ENCODE results near the gene LUZP2.
"Not testable (repeated sequence)": the region's sequence is repeated elsewhere in the genome, so short reads cannot be mapped to it uniquely, and the experiment has no call there.

LUZP2 gene

DNA sequence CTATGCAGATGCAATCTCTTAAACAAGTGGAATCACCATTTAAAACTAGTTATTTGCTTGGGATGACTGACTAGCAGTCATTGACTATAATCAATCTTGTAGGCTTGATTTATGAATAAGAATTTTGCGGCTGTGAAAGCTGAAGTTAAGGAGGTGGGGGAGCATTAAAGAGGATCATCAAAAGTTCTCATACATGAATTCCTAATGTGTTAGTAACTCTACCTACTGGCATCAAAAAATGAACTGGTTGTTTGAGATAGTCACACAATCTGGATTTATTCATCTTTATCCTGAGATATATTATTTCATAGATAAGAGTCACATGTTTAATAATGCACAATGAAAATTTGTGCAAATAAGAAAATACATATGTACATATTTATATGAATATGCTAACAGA lies 393.6 kb downstream of the LUZP2 start:
- DNase-seq (ENCODE audit: extremely low read depth in 1 of 2, low read depth in 1 of 2), result no peak

DNA sequence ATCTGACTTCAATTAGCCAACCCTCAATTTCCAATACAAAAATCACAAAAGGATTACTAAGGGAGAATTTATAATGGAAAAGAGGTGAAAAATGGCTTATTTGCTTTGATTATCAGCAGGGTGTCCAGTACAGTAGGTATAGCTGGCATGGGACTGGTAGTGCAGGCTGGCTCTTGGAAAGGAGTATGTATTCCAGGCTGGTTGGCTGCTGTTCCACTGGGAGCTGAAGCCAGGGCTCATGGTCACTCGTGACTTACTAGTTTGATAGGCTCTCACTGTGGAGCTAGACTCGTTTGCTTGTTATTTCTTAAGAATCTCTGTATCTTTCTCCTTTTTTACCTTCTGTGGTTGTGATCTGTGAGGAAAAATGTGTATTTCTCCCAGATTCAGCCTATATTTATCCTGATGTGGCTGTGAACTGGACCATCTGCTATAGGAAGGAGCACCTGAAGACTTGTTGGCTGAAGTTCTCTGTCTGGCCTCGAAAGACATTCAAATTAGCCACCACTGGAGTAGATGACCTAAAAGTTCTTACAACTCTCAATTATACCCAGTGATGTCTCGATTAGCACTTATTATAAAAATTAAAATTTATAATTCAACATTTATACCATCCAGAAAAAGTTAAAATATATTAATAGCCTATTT lies 395.1 kb downstream of the LUZP2 start:
- DNase-seq (ENCODE audit: extremely low read depth in 1 of 2, low read depth in 1 of 2), result not testable (repeated sequence)

DNA sequence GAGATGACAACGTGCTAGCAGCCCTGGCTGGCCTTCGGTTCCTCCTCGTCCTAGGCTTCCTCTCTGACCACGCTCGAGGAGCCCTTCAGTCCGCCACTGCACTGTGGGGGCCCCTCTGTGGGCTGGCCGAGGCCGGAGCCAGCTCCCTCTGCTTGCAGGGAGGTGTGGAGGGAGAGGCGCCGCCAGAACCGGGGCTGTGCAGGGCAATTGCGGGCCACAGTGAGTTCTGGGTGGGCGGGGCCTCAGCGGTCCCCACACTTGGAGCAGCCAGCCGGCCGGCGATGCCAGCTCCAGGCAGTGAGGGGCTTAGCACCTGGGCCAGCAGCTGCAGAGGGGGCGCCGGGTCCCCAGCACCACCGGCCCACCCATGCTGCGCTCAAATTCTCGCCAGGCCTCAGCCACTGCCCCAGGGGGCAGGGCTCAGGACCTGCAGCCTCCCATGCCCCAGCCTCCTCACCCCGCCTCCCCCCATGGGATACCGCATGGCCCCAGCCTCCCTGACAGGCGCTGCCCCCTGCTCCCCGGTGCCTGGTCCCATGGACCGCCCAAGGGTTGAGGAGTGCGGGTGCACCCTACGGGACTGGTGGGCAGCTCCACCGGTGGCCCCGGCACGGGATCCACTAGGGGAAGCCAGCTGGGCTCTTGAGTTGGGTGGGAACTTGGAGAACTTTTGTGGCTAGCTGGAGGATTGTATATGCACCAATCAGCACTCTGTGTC lies 399.4 kb downstream of the LUZP2 start:
- no peak for DNase-seq (ENCODE audit: extremely low read depth in 1 of 2, low read depth in 1 of 2)

DNA sequence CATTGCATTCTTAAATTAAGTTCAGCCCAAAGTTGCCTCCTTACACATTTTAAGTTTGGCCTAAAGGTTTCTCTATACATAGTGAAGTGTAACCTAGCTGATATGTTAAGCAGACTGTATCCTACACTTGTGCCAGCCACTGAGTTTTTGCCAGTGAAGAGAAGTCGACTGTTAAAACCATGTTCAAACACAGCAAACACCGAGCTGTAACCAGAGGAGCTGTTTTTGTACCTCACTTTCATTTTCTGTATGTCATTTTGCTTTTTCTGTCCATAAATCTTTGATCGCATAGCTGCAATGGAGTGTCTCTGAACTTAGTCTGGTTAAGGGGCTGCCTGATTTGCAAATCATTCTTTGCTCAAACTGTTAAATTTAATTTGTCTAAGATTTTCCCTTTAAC lies 403.7 kb downstream of the LUZP2 start:
- no peak for DNase-seq (ENCODE audit: extremely low read depth in 1 of 2, low read depth in 1 of 2)

DNA sequence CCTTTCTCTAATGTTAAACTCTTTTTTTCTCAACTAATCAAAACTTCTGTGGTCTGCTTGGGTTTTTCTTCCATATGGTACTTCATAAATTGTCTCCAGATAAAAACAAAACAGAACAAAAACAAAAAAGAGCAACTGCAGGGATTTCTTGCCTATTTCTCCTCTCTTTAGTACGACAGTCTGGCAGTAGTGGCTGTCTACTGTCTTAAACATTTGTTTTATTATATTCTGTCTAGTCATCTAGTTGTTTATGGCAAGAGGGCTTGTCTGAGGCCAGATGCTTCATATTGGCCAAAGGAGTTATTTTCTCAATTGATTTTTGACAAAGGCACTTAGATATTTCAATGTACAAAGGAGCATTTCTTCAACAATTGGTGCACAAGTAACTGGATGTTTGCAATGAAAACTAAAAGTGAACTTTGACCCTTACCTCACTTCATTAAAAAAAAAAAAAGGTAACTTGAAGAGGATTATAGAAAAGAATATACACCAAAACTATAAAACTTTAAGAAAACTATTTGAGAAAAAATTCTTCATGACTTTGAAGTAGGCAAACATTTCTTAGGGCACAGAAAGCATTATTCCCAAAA lies 404.2 kb downstream of the LUZP2 start:
- DNase-seq (ENCODE audit: extremely low read depth in 1 of 2, low read depth in 1 of 2), result no peak

DNA sequence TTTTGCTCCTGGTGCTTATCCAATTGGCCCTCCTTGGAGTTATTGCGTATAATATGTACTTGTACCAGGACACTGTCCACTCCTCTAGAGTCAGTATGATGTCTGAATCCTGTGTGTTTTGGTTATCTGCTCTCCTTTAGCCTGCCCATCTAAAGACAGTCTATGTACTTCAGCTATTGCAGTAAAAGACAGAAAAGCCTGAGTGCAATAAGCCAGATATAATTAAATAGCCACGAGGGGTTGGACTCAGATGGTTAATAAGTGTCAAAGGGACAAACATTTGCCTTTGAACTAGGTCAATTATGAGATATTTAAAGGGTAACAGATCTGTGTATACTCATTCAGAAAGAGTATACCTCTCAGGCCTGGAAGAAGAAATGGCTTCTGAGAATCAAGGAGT lies 406.7 kb downstream of the LUZP2 start:
- no peak for DNase-seq (ENCODE audit: extremely low read depth in 1 of 2, low read depth in 1 of 2)

DNA sequence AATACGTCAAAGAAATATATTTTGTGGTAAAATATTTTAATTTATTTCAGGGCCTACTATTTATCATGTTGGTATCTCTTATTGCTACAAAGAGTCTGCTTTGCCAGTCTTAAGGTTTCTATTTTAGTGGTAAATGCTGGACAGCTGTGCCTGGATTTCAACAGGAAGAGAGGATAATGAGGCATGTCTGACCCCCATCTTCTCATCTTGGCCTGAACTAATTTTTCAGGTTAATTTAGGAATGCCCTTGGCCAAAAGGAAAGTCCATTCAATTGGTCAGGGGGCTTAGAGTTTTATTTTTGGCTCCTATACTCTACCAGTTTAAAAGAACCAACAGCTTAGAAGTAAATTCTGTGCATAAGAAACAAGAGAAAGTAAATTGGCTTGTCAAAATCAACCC lies 428.2 kb downstream of the LUZP2 start:
- DNase-seq (ENCODE audit: extremely low read depth in 1 of 2, low read depth in 1 of 2), result no peak

DNA sequence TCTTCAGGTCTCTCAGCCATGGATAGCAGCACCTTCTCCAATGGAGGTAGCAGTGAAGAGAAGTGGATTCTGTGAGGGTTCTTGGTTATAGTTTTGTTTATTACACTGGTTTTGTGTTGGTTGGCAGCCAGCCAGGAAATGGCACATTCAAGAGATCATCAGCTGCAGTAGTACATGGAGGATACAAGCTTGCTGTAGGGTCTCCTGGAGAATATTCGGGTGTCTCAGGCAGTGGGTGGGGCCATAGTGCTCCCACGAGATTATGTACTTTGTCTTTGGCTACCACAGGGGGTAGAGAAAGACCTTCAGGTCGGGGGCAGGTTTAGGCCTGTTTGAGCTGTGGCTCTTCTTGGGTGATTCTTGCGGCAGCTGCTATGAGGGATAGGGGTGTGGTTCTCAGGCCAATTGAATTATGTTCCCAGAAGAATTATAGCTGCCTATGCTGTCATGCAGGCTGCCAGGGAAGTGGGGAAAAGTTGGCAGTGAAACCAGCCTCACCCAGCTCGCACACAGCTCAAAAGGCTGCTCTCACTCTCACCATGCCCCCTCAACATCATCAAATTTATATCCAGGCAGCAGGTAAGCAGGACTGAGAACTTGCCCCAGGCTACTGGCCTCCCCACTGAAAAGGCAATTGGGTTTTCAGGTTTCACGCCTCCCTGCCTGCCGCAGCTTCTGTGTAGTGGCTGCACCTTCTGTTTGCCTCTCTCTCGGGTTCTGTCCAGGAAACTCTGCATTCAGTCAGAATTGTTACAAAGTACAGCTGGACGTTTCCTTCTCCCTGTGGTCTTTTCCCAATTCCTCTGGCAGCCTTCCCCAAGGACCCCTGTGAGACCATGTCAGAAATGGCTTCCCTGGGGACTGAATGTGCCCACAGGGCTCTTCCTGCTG lies 435.5 kb downstream of the LUZP2 start:
- DNase-seq (ENCODE audit: extremely low read depth in 1 of 2, low read depth in 1 of 2), result no peak

DNA sequence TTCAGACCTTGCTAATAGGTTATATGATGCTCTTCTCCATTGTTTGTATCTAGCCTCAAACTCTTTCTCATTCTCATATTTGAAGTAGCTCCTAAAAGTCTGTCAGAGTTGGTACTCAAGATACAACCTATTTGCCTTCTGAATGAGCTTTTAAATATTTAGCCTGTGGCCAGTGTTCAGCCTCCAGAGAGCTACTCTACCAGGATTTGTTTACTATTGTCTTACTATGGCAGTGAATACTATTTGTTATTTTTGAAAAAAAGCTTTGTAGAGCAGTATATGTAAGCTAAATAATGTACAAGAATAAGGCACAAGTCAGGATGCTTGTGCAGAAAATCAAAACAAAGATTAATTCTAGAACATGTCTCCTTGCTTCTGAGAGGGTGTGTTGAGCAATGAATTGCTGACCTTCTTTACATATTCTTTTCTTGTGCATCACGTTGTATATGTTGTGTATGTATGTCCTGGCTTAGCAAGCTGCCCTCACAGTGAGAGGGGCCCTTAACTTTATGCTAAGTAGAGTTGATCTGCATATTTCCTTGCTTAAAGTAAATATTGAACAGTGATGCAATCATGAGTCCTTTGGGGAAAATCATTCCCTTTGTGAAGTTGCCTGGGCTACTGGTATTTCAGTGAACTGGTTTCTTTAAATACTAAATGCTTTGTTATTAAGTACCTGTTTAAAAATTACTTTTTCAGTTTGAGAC lies 438.0 kb downstream of the LUZP2 start:
- DNase-seq (ENCODE audit: extremely low read depth in 1 of 2, low read depth in 1 of 2), result no peak

DNA sequence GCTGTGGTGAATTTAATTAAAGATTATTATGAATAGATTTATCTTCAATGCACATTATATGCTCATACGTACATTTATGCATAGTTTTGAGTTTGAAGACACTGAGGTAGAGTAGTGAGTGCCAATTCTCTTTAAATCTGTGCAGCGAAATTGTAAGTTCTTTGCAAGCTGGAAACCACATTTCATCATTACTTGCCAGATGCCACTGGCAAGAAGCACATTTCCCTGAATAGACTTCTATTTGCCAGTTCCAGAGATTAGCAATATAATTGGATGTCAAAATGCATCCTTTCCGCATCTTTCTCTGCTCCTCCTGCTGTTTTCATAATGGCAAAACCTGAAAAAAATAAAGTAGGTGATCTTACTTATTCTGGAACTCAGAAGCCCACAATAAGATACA lies 448.0 kb downstream of the LUZP2 start:
- no peak for DNase-seq (ENCODE audit: extremely low read depth in 1 of 2, low read depth in 1 of 2)

DNA sequence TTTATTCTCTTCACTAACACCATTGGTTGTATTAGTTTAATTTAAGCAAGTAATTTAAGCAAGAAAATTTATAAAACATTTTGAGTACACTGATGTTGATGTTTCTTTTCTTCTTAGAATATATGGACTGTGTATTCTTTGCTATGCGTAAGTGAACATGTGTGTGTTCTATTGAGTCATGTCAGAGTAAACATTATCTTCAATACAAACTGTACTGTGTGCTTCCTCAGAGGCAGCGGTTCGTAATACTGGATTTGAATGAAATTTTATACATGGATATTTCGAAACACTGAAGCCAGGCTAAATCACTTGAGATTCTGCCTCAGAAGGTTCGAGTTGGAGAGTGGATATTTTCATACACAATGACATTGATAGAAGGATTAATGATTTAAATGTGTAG lies 452.6 kb downstream of the LUZP2 start:
- DNase-seq (ENCODE audit: extremely low read depth in 1 of 2, low read depth in 1 of 2), result no peak

DNA sequence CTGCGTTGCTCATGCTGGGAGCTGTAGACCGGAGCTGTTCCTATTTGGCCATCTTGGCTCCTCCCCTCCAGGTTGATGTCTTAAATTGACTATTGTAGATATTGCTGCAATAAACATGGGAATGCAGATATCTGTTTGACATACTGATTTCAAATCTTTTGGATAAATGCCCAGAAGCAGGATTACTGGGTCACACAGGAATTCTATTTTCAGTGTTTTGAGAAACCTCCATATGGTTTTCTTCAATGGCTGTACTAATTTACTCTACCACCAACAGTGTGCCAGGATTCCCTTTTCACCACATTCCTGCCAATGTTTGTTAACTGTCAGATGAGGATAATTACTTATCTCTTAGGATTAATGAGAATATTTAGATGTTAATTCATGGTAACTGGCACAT lies 467.0 kb downstream of the LUZP2 start:
- no peak for DNase-seq (ENCODE audit: extremely low read depth in 1 of 2, low read depth in 1 of 2)

DNA sequence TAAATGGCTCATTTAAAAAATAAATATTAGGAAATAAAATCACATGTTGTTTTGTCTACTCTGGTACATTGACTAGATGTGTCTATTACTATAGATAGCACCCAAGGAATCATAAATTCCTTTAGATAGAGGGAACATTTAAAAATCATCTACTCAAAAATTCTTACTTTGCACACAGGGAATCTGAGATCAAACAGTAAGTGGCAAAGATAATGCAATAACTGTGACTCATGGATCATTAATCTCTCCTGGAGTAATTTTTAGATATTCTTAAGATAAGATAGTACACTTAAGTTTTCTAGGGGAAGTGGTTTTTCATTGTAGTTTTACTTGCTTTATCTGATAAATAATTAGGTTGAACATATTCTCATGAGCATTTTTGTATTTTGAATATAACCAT lies 468.9 kb downstream of the LUZP2 start:
- no peak for DNase-seq (ENCODE audit: extremely low read depth in 1 of 2, low read depth in 1 of 2)

DNA sequence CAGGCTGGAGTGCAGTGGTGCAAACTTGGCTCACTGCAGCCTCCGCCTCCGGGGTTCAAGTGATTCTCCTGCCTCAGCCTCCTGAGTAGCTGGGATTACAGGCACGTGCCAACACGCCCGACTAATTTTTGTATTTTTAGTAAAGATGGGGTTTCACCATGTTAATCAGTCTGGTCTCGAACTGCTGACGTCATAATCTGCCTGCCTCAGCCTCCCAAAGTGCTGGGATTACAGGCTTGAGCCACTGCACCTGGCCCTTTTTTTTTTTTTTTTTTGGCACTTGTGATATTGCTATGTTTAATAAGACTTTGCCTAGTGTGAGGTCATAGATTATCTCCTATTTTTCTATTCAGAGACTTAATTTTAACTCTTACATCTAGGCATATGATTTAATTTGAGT lies 497.1 kb downstream of the LUZP2 start:
- DNase-seq (ENCODE audit: extremely low read depth in 1 of 2, low read depth in 1 of 2), result not testable (repeated sequence)

DNA sequence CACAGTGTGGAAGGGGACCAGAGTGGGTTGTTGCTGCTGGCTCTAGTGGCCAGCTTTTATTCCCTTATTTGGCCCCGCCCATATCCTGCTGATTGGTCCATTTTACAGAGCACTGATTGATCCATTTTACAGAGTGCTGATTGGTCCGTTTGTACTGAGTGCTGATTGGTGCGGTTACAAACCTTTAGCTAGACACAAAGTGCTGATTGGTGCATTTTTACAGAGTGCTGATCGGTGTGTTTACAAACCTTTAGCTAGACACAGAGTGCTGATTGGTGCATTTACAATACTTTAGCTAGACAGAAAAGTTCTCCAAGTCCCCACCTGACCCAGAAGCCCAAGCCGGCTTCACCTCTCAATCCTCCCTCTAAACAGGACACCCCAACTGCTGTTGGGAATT lies 503.1 kb downstream of the LUZP2 start:
- not testable (repeated sequence) for DNase-seq (ENCODE audit: extremely low read depth in 1 of 2, low read depth in 1 of 2)

DNA sequence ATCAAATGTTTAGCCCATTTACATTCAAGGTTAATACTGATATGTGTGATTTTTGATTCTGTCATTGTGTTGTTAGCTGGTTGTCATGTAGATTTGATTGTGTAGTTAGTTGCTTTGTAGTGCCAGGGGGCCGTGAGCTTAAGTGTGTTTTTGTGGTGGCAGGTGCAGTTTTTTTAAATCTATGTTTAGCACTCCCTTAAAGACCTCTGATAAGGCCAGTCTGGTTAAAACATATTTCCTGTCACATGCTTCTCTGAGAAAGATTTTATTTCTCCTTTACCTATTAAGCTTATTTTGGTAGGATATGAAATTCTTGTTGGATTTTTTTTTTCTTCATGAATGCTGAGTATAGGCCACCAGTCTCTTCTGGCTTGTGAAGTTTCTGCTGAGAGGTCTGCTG lies 540.6 kb downstream of the LUZP2 start:
- no peak for DNase-seq (ENCODE audit: extremely low read depth in 1 of 2, low read depth in 1 of 2)

DNA sequence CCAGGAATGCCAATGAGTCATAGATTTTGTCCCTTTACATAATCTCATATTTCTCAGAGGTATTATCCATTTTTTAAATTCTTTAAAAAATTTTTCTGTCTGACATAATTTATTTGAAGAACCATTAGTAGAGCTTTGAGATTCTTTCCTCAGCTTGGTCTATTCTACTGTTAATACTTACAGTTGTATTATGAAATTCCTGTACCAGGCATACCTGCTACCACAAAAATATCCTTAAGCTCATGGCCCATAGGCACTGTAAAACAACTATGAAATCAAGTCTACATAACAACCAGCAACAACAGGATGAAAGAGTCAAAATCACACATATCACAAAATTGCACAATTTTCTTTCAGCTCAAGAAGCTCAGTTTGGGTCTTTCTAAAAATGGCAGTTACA lies 541.3 kb downstream of the LUZP2 start:
- DNase-seq (ENCODE audit: extremely low read depth in 1 of 2, low read depth in 1 of 2), result no peak

DNA sequence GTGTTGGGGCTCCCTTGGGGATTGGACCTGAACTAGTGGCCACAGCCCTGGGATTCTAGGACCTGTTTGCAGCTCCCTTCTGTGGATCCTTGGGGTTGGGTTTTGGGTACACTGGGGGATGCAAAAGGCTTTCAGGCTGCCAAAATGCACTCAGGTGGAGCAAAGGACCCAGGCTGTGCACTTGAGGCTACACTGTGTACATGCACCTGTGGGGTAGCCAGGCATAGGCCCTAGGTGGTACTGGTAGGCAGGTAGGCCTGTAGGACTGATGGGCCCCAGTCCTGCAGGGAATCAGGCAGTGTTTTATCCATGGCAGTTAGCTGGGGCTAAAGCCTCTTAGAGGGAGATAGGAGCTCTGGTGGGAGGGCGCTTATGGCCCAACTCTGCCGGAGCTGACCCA lies 542.3 kb downstream of the LUZP2 start:
- DNase-seq (ENCODE audit: extremely low read depth in 1 of 2, low read depth in 1 of 2), result no peak

DNA sequence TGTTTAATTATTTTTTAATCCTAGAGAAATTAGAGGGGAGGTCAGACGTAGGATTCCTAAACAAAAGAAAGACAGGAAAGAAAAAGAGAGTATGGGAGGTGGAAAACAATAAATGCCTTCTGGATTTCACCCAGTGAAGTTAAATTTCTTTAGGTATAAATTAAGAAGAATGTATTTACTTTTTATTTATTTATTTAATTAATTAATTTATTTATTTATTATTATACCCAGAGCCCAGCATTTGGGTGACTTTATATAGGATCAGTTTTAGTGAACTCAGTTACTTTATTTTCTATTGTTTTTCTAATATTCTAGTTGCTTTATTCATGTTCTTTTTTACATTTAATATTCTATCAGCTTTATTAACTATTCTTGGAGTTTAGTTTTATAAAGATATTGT lies 551.8 kb downstream of the LUZP2 start:
- no peak for DNase-seq (ENCODE audit: extremely low read depth in 1 of 2, low read depth in 1 of 2)

DNA sequence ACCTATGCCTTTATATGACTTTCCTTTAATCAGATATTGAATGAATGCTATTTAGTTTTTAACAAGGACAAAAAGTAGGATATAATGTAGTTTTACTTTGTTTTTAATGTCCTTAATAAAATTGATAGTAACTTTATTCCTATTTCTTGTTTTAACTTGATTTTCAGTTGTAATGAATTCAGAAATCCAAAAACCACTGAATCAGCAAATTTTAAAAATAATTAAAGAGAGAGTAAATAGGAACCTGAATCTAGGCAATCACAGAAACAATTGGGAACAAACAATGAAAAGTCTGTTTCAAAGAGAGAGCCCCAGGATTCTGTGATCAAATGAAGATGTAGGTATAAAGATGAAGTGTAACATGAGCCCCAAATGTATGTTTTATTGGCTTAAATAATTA lies 556.0 kb downstream of the LUZP2 start:
- no peak for DNase-seq (ENCODE audit: extremely low read depth in 1 of 2, low read depth in 1 of 2)

DNA sequence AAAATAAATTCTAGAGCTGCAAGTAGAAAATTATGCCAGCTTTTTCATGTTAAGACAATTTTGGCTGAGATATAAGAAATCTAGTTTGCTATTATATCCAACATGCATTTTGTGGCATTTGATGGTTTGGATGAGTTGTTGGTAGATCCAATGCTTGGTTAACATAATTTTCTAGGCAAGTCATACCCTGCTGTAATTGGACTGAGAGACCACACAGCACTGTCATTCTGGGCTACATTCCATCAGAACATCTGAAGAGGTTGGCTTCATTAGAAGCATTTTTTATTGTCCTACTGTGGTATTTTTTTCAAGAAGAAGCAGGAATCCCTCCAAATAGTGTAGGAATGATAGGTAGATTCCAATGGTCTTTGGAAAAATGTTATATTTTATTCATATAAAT lies 561.0 kb downstream of the LUZP2 start:
- no peak for DNase-seq (ENCODE audit: extremely low read depth in 1 of 2, low read depth in 1 of 2)
